HEK293T (cell line): Measurements from ENCODE around the gene MACROD2.

Experiments used
- HDGF ChIP-seq: fragments of 450-650 bp; IDR thresholded peaks from 2 replicates; pipeline ENCODE4 v1.6.1; 2017; ENCODE audit warnings: antibody characterized with exemption, borderline replicate concordance
- TARDBP ChIP-seq: fragments of 450-650 bp; IDR thresholded peaks from 2 replicates; pipeline ENCODE4 v1.6.1; 2016
- ZNF384 ChIP-seq: fragments of 450-650 bp; IDR thresholded peaks from 2 replicates; pipeline ENCODE4 v1.6.1; 2016

GRCh38 chr20:16011519-16011918, 2016.2 kb downstream of the MACROD2 start:
- TF ChIP-seq ZNF384 (no peak), TARDBP (no peak), HDGF (no peak)
